ENCODE measurements around the gene MCF2L2.
A peak's percentile ranks its signal among the peaks of the same experiment; 100 is the strongest.

Gene MCF2L2

DNA sequence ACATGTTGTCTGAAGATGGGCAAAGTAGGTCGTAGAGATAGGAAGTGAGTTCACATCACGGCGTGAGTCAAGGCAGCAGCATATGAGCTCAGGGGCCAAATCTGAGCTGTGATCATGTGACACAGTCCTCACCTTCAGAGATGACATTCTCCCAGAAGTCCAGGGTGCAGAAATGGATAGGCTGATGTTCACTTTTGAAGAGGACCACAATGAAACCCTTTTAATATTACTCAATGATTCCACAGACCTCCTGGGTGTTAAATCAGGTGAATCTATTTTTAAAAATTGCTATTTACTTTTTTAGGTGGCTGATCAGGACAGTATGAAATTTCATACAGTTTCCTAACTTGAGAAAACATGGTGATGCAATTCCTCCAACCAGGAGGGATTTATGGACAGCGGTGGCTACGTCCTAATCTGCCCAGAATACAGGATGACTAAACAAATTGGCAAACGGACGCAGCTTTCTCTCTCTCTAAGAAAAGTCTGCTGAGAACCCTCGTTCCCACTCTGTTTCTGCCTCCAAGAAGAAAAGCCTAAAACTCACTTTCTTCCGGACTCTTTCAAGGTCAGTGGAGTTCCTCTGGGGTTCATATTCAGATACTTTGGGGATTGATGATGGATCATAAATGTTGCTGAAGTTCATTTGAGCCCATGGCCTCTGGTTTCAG is 141.0 kb downstream of the MCF2L2 start:
- DNase-seq: no peak

DNA sequence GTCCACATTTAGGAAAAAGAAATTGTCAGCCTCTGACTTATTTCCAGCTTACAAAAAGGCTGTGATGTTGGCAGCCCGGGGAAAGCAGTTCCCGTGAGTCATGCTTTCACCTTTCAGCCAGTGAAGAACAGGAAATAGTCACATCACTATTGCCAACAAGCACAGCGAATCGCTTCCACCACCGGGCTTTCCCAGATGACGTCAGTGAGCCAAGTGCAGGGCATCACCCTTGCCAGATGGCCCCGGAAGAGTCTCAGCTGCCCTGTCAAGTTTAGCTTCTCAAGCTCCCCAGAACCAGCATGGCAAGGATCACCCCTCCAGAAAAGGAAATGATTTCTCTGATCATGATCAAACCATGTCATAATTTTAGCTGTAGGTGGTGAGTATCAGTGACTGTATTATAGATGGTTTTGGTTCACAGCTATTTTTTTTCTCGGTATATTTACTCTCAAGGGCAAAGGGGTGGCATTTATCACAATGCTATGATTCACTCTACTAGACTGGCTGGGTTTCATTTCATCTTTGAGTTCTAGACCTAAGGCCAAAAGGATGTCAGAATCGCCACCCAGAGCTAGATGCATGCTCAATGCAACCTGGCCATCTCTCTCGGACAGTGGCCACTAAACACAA is 142.5 kb downstream of the MCF2L2 start:
- DNase-seq: peak; percentile 84

- no peak for DNase-seq
These were observed 143.1 kb downstream of the MCF2L2 start for GRCh38 chr3:183285318-183285717.

DNA sequence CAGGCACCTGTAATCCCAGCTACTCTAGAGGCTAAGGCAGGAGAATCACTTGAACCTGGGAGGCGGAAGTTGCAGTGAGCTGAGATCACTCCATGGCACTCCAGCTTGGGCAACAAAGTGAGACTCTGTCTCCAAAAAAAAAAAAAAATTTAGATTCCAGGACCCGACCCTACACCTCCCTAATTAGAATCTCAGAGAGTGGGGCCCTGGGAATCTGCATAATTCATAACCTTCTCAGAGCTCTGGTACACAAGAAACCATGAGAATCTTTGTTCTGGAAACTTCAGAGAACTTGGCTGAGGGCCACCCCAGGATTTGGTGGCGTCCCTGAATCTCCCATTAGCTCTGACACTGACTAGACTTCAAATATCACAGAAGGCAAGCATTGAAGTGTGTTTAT is 143.8 kb downstream of the MCF2L2 start:
- DNase-seq: no peak

GRCh38 chr3:183283886-183284285 is 144.5 kb downstream of the MCF2L2 start:
- no peak for DNase-seq

- no peak for DNase-seq
These were observed 147.2 kb downstream of the MCF2L2 start for GRCh38 chr3:183281126-183281797.

DNA sequence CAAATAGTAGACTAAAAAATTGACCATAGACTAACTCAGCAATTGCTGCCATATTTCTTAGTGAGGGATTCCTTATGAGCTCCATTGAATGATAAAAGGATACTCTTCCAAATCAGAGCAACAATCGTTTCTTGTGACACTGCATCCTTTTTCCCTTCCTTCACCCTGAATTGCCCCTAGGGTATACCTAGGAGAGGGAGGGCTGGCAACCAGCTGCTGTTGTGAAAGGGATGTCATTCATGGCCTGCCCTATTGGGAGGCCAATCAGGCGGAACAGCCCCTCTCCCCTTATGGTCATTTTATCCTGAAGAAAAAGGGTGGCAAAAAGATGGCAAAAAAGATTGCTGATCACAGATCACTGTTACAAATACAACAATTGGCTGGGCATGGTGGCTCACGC is 149.0 kb downstream of the MCF2L2 start:
- no peak for DNase-seq

- no peak for DNase-seq
These were observed 149.8 kb downstream of the MCF2L2 start for GRCh38 chr3:183278479-183279088.

DNA sequence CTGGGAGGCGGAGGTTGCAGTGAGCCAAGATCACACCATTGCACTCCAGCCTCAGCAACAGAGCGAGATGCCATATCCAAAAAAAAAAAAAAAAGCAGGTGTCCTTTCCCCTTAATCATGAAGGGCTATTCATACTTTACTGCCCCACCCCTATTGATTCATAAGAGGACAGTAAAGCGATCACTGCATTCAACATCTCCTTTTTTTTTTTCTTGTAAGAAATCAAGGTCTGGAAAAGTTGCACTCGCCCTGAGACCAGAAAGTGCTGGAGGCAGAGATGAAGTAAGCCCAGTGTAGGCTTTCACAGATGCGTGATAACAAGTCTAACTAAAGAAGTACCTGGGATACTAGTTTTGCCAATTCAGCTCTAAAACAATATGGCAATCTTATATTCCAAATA is 151.2 kb downstream of the MCF2L2 start:
- no peak for DNase-seq

GRCh38 chr3:183275937-183276336 is 152.5 kb downstream of the MCF2L2 start:
- no peak for DNase-seq

- DNase-seq: no peak
These were observed 153.0 kb downstream of the MCF2L2 start for GRCh38 chr3:183275418-183275817.

DNA sequence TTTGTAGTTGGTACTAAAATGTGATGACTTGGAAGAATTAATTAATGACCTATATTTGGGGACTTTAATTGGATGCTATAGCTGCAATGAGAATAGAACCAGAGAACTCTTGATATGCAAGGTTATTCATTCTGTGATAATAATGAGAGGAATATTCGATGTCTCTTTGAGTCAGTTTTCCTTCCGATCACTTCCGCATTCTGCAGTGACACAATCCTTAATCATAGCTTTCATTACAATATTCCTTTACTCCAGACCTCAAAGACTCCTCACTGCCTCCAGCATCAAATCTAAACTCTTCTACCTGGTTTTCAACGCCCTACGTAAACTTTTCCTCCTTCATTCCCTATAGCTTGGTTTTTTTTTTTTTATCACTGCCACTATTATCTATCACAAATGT is 153.8 kb downstream of the MCF2L2 start:
- DNase-seq: no peak

- DNase-seq: no peak
These were observed 155.6 kb downstream of the MCF2L2 start for GRCh38 chr3:183272791-183273190.

DNA sequence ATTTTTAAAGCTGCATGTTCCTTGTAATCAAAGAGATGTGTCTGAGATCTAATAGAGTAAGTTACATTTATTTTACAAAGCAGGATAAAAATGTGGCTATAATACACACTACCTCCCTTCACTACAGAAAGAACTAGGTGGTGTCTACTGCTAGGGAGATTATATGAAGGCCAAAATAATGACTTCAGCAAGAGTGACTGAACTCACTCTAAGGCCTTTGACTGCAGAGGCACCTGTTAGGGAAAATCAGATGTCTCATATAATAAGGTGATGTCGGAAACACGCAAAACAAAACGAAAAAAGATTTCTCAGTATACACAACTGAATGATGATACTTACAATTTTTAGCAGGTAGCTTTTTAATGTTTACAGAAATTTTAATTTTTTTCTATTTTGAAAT is 156.3 kb downstream of the MCF2L2 start:
- no peak for DNase-seq

- no peak for DNase-seq
These were observed 158.1 kb downstream of the MCF2L2 start for GRCh38 chr3:183270344-183270743.

DNA sequence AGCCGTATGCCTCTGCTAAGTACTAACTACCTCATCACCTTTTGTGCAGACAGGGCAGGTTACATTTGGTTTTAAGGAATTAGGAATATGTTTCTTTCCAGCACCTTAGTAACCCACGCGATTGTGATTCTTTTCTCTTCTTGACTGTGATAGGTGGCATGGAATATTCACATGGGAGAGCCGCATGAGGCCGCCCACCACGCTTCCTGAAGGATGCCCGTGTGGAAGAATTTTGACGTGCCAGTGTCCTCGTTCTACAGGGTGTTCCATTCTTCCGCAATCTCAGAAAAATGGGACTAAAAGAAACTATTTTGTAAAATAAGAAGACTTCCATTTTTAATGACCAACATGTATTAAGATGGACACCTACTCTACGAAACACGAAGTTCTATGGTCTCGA is 159.1 kb downstream of the MCF2L2 start:
- no peak for DNase-seq

DNA sequence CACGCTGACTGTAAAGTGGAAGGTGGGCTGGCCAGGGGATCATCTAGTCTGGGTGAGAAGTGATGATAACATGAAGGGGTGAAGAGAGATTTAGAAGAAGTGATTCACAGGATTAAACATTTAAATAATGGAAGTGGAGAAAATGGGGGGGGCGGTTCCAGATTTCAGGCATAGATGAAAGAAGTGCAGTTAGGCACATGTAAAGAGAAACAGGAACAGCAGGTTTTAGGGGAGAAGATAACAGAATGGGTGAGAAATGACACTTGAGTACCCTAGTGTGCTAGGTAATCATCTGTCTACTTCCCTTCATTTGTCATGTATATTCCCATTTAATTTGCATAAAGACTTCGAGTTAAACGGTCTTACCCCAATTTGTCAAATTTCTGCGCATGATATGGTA is 160.1 kb downstream of the MCF2L2 start:
- no peak for DNase-seq

DNA sequence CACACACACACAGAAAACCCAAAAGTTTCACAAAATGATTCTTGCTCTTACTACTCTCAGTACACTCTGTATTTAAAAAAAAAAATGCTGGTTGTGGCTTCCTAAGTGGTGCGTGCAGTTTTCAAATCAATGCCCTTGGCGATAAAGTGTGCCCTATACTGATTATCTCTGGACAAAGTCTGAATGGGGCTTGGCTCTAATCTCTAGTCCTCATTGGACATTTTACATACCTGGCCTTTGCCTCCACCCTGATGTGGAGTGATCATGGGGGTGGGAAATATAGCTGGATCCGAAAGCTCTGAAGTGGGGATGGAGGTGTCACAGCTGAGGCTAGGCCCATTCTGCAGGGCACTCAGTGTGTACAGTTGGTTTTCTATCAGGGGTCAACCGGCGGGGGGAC is 161.3 kb downstream of the MCF2L2 start:
- DNase-seq: no peak

- no peak for DNase-seq
These were observed 162.0 kb downstream of the MCF2L2 start for GRCh38 chr3:183266454-183266853.

DNA sequence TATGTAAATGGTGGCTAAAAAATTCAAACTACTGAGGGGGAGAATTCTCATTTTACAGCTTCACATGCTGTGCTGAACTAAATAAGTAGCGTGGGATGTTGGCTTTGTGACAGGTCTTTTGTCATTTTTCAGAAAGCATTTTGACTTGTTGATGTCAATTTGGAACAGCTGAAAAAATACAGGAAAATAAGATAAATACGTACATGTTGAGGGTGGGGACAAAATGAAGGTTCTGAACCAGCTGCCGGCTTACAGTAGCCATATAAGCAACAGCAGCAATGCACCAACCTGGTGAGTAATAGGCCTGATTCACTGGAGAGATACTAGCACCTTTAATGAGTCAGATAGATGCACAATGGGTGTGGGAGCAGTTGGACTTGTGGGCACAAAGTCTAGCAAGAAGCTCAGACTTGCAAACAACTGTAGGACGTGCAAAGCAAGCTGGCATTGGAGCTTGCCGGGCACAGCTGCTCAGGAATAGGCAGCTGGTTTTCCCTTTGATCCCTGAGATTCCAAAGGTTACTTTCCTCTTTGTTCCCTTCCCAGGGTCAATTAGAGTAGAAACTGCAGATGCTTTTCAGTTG is 162.5 kb downstream of the MCF2L2 start:
- DNase-seq: no peak

- DNase-seq: no peak
These were observed 163.2 kb downstream of the MCF2L2 start for GRCh38 chr3:183265157-183265642.

GRCh38 chr3:183264268-183264667 is 164.2 kb downstream of the MCF2L2 start:
- DNase-seq: no peak

DNA sequence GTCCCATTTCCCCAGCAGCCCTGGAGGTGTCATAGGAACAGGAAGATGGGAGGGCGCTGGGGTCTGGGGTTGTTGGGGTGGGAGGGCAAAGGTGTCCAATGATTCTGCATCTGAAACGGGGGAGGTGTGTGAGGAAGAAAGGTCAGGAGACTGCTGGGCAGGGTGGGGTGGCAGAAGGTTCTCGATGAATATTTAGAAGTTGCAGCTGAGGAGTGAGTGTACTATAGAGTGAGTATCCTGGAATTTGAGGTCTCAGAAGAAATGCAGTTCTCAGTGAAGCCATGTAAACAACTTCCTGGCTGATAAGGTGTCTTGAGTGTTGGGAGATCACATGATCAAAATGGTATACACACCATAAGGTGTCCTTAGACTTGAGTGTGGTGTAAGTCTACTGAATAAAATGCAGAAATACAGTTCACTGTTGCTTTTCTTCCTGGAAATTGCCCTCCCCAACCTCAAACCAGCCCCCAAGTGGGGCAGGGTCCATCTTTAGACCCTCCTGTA is 165.5 kb downstream of the MCF2L2 start:
- DNase-seq: no peak

Measured in NCI-H510A (cell line).